K562 (cell line): Measurements from ENCODE around the gene POMGNT1. TPM values are rescaled to one million over a fixed set of nuclear protein-coding genes. Genes with fewer than 3 reads are reported as not detected.

Source experiments
- CXXC5 ChIP-seq: fragments of 250-450 bp; sonication (Bioruptor Pico); IDR thresholded peaks from 2 replicates; pipeline ENCODE4 v1.8.0; 2022; ENCODE audit warnings: inconsistent platforms, mild to moderate bottlenecking, moderate library complexity
- ETV6 ChIP-seq, 3 experiments: fragments of 150-350 bp in 1 of 3; sonication (generic) in 1 of 3; formaldehyde crosslinking in 1 of 3; IDR thresholded peaks; 2 replicates each; pipeline versions ENCODE4 v1.6.1 to v1.8.0; 2014 to 2022; ENCODE audit warnings: borderline replicate concordance in 2 of 3, low read depth in 2 of 3, antibody characterized with exemption in 1 of 3, low read length in 1 of 3, mild to moderate bottlenecking in 1 of 3, missing genetic modification reagents in 1 of 3
- HNRNPL ChIP-seq: fragments of 200-400 bp; formaldehyde crosslinking; IDR thresholded peaks from 2 replicates; pipeline ENCODE4 v1.6.1; 2017; ENCODE audit warnings: low read depth, mild to moderate bottlenecking, low read length
- SIRT6 ChIP-seq: IDR thresholded peaks from one replicate; pipeline ENCODE4 v1.6.1; 2012; ENCODE audit warnings: low read depth, mild to moderate bottlenecking, control low read depth, inconsistent platforms, low read length, moderate library complexity
- SRSF1 ChIP-seq: fragments of 200-400 bp; formaldehyde crosslinking; IDR thresholded peaks from 2 replicates; pipeline ENCODE4 v1.6.1; 2017; ENCODE audit warnings: mild to moderate bottlenecking, low read depth, low read length, moderate library complexity
- TRIM28 ChIP-seq: fragments of 450-650 bp; IDR thresholded peaks from 2 replicates; pipeline ENCODE4 v1.6.1; 2017
- ZNF695 ChIP-seq: fragments of 450-650 bp; formaldehyde crosslinking; IDR thresholded peaks from 2 replicates; pipeline ENCODE4 v1.4.0; 2020; ENCODE audit warnings: mild to moderate bottlenecking, moderate library complexity
- polyA plus RNA-seq, 8 experiments: library from polyadenylated mRNA; depleted of rRNA in 4 of 8; stranded (reverse) in 5 of 8; unstranded in 3 of 8; fragments of >200 nt; fragmentation: Nextera tagmentation in 2 of 8; fragmentation: Illumina TruSeq in 1 of 8; extraction: Ambion mirVana in 2 of 8; extraction: Trizol in 1 of 8; gene quantifications; 2 replicates each; pipeline versions ENCODE4 v1.2.1 to v1.2.3, GENCODE V29; 2011 to 2014; ENCODE audit warnings: inconsistent platforms in 1 of 8, missing spikeins in 1 of 8
- total RNA-seq, 7 experiments: library from RNA; depleted of rRNA in 6 of 7; stranded (reverse); fragments of >200 nt in 6 of 7; fragmentation: Illumina TruSeq in 2 of 7; extraction: Trizol in 2 of 7; gene quantifications; 2 replicates each; pipeline versions ENCODE4 v1.2.1 to v1.2.3, GENCODE V29; 2011 to 2021; ENCODE audit warnings: low replicate concordance in 1 of 7
- TF ChIP-seq, protein P1 (sequence below), 3 experiments: IDR thresholded peaks in 2 of 3; conservative IDR thresholded peaks in 1 of 3; 2 replicates each; pipeline ENCODE4 v1.5.1; 2011 to 2012; ENCODE audit warnings: low read length in 3 of 3, mild to moderate bottlenecking in 3 of 3, control low read depth in 2 of 3, improper control_type of control experiment in 1 of 3, inconsistent platforms in 1 of 3, low read depth in 1 of 3, mixed read lengths in 1 of 3, moderate library complexity in 1 of 3; ENCODE audit not compliant: insufficient read depth in 2 of 3
- TF ChIP-seq, protein P2 (sequence below): IDR thresholded peaks from 2 replicates; pipeline ENCODE4 v1.6.1; 2011; ENCODE audit warnings: borderline replicate concordance, low read depth, mild to moderate bottlenecking, moderate library complexity, low read length; ENCODE audit not compliant: insufficient read depth, poor library complexity, severe bottlenecking
- TF ChIP-seq, protein P3 (sequence below), 2 experiments: fragments of 450-650 bp in 1 of 2; sonication (generic) in 1 of 2; formaldehyde crosslinking in 1 of 2; IDR thresholded peaks; 2 replicates each; pipeline versions ENCODE4 v1.7.1 to v1.9.0; 2016 to 2022; ENCODE audit warnings: inconsistent platforms in 1 of 2, mild to moderate bottlenecking in 1 of 2, missing genetic modification reagents in 1 of 2

The POMGNT1 gene
- total and polyA plus RNA-seq, 9 of the 15 experiments (the other 6 are each of a cell fraction or from before 2014, with no cell fraction given), result 14.1 to 58.9 (median 37.8) TPM

DNA sequence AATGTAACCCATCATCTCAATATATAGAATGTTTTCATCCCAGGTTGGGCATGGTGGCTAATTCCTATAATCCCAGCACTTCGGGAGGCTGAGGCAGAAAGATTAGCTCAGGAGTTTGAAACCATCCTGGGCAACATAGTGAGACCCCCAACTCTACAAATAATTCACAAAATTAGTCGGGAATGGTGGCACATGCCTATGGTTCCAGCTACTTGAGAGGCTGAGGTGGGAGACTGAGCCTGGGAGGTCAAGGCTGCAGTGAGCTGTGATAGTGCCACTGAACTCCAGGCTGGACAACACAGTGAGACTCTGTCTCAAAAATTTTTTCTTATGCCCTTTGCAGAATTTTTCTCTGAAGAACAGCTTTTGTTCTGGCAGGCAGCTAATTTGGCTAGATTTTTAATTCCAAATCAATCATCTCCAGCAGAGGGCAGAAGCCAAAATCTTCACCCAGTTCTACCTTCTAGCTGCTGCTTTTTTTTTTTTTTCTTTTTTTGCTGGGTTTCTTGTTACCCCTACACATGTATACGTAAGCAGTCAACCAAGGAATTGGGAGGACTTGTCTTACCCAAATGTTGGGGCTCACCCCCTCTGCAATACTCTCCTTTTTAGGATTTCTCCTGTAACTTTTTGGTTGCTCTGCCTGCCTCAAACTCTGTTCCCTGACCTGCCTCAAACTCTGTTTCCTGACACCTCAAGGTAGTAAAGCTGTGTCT is 46.6 kb upstream of the POMGNT1 start (continued):
- TF ChIP-seq HNRNPL (no peak), ETV6 (IDR thresholded peaks at IDR 0.05; ENCODE audit: borderline replicate concordance in 1 of 2, low read depth in 2 of 2, low read length in 1 of 2) (no peak), ETV6 (CRISPR knock-in tag; IDR thresholded peaks at IDR 0.05; ENCODE audit: borderline replicate concordance) (no peak), SIRT6 (no peak), ZNF695 (CRISPR knock-in tag) (no peak), CXXC5 (no peak), SRSF1 (no peak), TRIM28 (0 out of 2 replicates have a peak, but pooled peaks have one; percentile 45)
- TF ChIP-seq, protein P1, sequence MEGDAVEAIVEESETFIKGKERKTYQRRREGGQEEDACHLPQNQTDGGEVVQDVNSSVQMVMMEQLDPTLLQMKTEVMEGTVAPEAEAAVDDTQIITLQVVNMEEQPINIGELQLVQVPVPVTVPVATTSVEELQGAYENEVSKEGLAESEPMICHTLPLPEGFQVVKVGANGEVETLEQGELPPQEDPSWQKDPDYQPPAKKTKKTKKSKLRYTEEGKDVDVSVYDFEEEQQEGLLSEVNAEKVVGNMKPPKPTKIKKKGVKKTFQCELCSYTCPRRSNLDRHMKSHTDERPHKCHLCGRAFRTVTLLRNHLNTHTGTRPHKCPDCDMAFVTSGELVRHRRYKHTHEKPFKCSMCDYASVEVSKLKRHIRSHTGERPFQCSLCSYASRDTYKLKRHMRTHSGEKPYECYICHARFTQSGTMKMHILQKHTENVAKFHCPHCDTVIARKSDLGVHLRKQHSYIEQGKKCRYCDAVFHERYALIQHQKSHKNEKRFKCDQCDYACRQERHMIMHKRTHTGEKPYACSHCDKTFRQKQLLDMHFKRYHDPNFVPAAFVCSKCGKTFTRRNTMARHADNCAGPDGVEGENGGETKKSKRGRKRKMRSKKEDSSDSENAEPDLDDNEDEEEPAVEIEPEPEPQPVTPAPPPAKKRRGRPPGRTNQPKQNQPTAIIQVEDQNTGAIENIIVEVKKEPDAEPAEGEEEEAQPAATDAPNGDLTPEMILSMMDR (IDR thresholded peaks at IDR 0.05 in 2 of 3, conservative IDR thresholded peaks at IDR 0.05 in 1 of 3; ENCODE audit: insufficient read depth in 2 of 3, low read depth in 1 of 3, low read length in 3 of 3), result peak; percentile 48 to 67 (median 63); a peak in 5 of 6 replicates
- TF ChIP-seq, protein P2, sequence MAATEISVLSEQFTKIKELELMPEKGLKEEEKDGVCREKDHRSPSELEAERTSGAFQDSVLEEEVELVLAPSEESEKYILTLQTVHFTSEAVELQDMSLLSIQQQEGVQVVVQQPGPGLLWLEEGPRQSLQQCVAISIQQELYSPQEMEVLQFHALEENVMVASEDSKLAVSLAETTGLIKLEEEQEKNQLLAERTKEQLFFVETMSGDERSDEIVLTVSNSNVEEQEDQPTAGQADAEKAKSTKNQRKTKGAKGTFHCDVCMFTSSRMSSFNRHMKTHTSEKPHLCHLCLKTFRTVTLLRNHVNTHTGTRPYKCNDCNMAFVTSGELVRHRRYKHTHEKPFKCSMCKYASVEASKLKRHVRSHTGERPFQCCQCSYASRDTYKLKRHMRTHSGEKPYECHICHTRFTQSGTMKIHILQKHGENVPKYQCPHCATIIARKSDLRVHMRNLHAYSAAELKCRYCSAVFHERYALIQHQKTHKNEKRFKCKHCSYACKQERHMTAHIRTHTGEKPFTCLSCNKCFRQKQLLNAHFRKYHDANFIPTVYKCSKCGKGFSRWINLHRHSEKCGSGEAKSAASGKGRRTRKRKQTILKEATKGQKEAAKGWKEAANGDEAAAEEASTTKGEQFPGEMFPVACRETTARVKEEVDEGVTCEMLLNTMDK, result peak; percentile 16
- TF ChIP-seq, protein P3, sequence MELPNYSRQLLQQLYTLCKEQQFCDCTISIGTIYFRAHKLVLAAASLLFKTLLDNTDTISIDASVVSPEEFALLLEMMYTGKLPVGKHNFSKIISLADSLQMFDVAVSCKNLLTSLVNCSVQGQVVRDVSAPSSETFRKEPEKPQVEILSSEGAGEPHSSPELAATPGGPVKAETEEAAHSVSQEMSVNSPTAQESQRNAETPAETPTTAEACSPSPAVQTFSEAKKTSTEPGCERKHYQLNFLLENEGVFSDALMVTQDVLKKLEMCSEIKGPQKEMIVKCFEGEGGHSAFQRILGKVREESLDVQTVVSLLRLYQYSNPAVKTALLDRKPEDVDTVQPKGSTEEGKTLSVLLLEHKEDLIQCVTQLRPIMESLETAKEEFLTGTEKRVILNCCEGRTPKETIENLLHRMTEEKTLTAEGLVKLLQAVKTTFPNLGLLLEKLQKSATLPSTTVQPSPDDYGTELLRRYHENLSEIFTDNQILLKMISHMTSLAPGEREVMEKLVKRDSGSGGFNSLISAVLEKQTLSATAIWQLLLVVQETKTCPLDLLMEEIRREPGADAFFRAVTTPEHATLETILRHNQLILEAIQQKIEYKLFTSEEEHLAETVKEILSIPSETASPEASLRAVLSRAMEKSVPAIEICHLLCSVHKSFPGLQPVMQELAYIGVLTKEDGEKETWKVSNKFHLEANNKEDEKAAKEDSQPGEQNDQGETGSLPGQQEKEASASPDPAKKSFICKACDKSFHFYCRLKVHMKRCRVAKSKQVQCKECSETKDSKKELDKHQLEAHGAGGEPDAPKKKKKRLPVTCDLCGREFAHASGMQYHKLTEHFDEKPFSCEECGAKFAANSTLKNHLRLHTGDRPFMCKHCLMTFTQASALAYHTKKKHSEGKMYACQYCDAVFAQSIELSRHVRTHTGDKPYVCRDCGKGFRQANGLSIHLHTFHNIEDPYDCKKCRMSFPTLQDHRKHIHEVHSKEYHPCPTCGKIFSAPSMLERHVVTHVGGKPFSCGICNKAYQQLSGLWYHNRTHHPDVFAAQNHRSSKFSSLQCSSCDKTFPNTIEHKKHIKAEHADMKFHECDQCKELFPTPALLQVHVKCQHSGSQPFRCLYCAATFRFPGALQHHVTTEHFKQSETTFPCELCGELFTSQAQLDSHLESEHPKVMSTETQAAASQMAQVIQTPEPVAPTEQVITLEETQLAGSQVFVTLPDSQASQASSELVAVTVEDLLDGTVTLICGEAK (IDR thresholded peaks at IDR 0.05), result peak; percentile 29; the same call in 1 of the 2 replicates
- TF ChIP-seq, protein P3 (CRISPR knock-in tag; IDR thresholded peaks at IDR 0.05), result no peak
